Type B pancreatic cell (in vitro differentiated cells): ENCODE results near the gene MFF. TPM values are rescaled to one million over a fixed set of nuclear protein-coding genes. Genes with fewer than 3 reads are reported as not detected.

Experiments used
- DNase-seq: peaks from one replicate; pipeline ENCODE4 v3.0.0; 2021; ENCODE audit warnings: mixed read lengths; ENCODE audit not compliant: unreplicated experiment; ENCODE audit errors: extremely low spot score
- H3K27ac Mint-ChIP-seq: 2 replicates; pipeline ENCODE4 v1.8.0; 2021; ENCODE audit warnings: mild to moderate bottlenecking, mixed read lengths
- H3K27me3 Mint-ChIP-seq: 2 replicates; pipeline ENCODE4 v1.8.0; 2021; ENCODE audit warnings: mixed read lengths
- H3K36me3 Mint-ChIP-seq: 2 replicates; pipeline ENCODE4 v1.8.0; 2021; ENCODE audit warnings: mixed read lengths
- H3K4me1 Mint-ChIP-seq: one replicate; pipeline ENCODE4 v1.8.0; 2021; ENCODE audit warnings: mixed read lengths; ENCODE audit not compliant: unreplicated experiment
- H3K4me3 Mint-ChIP-seq: 2 replicates; pipeline ENCODE4 v1.8.0; 2021; ENCODE audit warnings: mild to moderate bottlenecking, mixed read lengths
- H3K9me3 Mint-ChIP-seq: 2 replicates; pipeline ENCODE4 v1.8.0; 2021; ENCODE audit warnings: mixed read lengths
- total RNA-seq: library from RNA; stranded (reverse); gene quantifications from 2 replicates; pipeline ENCODE4 v1.2.1, GENCODE V29; 2021; ENCODE audit warnings: low replicate concordance
- TF ChIP-seq, protein P1 (sequence below): fragments of 200-600 bp; sonication (generic); conservative IDR thresholded peaks from 2 replicates; pipeline ENCODE4 v1.5.0; 2021; ENCODE audit warnings: antibody characterized with exemption, mild to moderate bottlenecking

MFF gene
- total RNA-seq, 1 donor from 2014 or later: 71.3 TPM

GRCh38 chr2:227311861-227312506, 13.1 kb upstream of the MFF start:
- Mint-ChIP-seq H3K36me3 (no peaks in the 10 kb centered on the region), H3K27ac (no peak overlapping the region), H3K4me1 (no peaks in the 10 kb centered on the region), H3K27me3 (no peaks in the 10 kb centered on the region), H3K4me3 (no peak overlapping the region), H3K9me3 (no peaks in the 10 kb centered on the region)
- DNase-seq: no peak
- TF ChIP-seq, protein P1, sequence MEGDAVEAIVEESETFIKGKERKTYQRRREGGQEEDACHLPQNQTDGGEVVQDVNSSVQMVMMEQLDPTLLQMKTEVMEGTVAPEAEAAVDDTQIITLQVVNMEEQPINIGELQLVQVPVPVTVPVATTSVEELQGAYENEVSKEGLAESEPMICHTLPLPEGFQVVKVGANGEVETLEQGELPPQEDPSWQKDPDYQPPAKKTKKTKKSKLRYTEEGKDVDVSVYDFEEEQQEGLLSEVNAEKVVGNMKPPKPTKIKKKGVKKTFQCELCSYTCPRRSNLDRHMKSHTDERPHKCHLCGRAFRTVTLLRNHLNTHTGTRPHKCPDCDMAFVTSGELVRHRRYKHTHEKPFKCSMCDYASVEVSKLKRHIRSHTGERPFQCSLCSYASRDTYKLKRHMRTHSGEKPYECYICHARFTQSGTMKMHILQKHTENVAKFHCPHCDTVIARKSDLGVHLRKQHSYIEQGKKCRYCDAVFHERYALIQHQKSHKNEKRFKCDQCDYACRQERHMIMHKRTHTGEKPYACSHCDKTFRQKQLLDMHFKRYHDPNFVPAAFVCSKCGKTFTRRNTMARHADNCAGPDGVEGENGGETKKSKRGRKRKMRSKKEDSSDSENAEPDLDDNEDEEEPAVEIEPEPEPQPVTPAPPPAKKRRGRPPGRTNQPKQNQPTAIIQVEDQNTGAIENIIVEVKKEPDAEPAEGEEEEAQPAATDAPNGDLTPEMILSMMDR: no peak

- H3K27me3 Mint-ChIP-seq: no peaks in the 10 kb centered on the region
- TF ChIP-seq, protein P1: no peak
- peaks cover 1% of the 10 kb centered on the region for H3K9me3 Mint-ChIP-seq
- no peak overlapping the region for H3K4me3 Mint-ChIP-seq
- no peak overlapping the region for H3K27ac Mint-ChIP-seq
- H3K36me3 Mint-ChIP-seq: no peaks in the 10 kb centered on the region
- H3K4me1 Mint-ChIP-seq: no peaks in the 10 kb centered on the region
- DNase-seq: no peak
Measured at GRCh38 chr2:227312579-227312978, 12.5 kb upstream of the MFF start.

DNA sequence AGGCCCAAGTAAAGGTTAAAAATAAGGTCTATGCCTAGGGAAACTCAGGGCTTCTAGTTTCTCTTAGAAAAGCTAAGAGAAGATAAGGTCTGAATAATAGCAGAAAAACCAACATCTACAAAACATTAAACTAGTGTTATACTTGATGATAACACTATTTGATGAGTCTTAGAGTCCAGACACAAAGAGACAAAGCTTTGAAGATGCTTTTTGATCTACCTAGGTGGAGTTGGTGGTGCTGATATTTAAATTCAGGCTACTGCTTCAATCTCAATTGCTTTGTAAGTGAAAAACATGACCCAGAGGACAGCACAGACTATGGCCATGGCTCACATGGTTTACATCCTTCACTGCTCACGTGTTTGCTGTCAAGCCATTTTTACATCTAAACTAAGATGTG, 11.7 kb upstream of the MFF start:
- no peaks in the 10 kb centered on the region for H3K4me1 Mint-ChIP-seq
- no peaks in the 10 kb centered on the region for H3K36me3 Mint-ChIP-seq
- H3K9me3 Mint-ChIP-seq: peaks cover 5% of the 10 kb centered on the region
- DNase-seq: no peak
- H3K4me3 Mint-ChIP-seq: no peak overlapping the region
- TF ChIP-seq, protein P1: no peak
- no peak overlapping the region for H3K27ac Mint-ChIP-seq
- no peaks in the 10 kb centered on the region for H3K27me3 Mint-ChIP-seq

DNA sequence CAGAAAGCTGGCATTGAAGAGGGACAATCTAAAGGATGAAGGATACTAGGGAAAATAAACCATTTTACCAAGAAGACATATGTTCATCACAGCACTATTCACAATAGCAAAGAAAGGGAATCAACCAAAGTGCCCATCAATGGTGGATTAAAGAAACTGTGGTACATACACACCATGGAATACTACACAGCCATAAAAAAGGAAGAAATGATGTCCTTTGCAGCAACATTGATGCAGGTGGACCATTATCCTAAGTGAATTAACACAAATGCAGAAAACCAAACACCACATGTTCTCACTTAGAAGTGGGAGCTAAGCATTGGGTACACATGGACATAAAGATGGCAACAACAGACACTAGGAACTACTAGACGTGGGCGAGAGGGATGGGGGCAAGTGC, 7.2 kb upstream of the MFF start:
- Mint-ChIP-seq H3K9me3 (peaks cover 5% of the 10 kb centered on the region), H3K36me3 (peaks cover 4% of the 10 kb centered on the region), H3K4me3 (no peak overlapping the region), H3K27ac (no peak overlapping the region), H3K4me1 (no peaks in the 10 kb centered on the region), H3K27me3 (no peaks in the 10 kb centered on the region)
- TF ChIP-seq, protein P1: no peak
- DNase-seq: no peak

- Mint-ChIP-seq H3K27me3 (no peaks in the 10 kb centered on the region), H3K27ac (no peak overlapping the region), H3K9me3 (peaks cover 5% of the 10 kb centered on the region), H3K4me3 (no peak overlapping the region), H3K4me1 (no peaks in the 10 kb centered on the region), H3K36me3 (peaks cover 5% of the 10 kb centered on the region)
- TF ChIP-seq, protein P1: no peak
- no peak for DNase-seq
Measured at GRCh38 chr2:227320305-227321094, 4.6 kb upstream of the MFF start.
